GM20000 (cell line): Measurements from ENCODE around the gene TRIM22.

ENCODE experiments used
- DNase-seq: peaks from one replicate; pipeline ENCODE4 v3.0.0; 2012; ENCODE audit warnings: low spot score
- CTCF ChIP-seq: IDR thresholded peaks from 2 replicates; pipeline ENCODE4 v1.5.1; 2012; ENCODE audit warnings: mild to moderate bottlenecking, control low read depth; ENCODE audit errors: extremely low read depth, missing control alignments

TRIM22 gene

GRCh38 chr11:5726351-5726750 lies 36.8 kb downstream of the TRIM22 start:
- DNase-seq = no peak
- TF ChIP-seq CTCF = no peak

DNA sequence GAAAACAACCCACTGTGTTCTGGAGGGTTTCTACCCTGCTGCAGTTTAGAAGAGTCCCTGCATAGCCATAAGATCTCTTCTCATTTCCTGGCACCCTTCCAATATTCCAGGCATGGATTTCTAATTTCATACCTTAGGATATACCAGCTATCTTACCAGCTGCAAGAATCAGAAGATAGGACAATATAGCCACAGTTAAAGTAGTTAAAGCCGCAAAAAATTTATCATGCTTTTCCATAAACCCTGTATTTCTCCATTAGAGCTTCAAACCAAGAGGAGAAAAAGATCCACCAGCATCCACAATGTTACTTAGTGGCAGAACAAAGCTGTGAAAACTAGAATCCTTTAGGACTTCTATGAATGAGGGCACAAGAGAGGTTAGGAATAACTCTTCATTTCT lies 38.1 kb downstream of the TRIM22 start:
- TF ChIP-seq CTCF = no peak
- no peak for DNase-seq

- no peak for DNase-seq
- TF ChIP-seq CTCF = no peak
These were observed 46.8 kb downstream of the TRIM22 start, which contains the start of gene OR56B1 for GRCh38 chr11:5736396-5736795. Gene OR56B1, plus strand, starts transcription at chr11:5736448. Its CDS starts 69 bp downstream, at chr11:5736517.

GRCh38 chr11:5737091-5737490 lies 47.5 kb downstream of the TRIM22 start:
- DNase-seq = no peak
- no peak for TF ChIP-seq CTCF

DNA sequence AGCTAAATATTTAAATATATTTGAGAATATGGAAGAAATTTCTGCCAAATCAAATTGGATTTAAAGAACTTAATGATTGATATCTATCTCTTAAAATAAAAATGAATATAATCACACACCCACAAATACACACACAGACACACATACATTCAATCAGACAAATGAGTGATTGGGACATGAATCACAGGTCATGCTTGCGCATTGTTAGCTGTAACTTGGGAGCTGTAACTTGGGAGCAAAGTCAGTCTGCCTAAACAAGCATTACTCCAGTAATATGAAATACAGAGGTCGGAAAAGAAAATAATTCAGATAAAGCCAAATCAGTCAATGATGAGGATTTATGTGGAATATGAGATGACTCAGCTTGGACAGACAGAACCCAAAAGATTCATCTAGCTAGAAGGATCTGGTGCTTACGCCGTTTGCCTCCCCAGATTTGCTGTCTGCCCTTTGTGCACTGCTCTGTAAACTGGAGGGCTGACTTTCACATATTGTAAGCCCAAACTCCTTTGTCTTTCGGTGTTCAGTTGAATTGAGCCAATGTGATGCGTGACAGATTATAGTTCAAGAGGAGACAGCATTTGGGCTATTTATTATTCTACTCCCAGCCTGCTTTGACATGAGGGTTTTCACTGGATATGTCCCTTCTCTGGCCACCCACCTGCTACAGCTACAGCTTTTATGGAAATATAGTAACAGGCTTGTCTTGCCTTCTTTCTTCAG lies 48.2 kb downstream of the TRIM22 start:
- TF ChIP-seq CTCF = no peak
- DNase-seq = no peak

DNA sequence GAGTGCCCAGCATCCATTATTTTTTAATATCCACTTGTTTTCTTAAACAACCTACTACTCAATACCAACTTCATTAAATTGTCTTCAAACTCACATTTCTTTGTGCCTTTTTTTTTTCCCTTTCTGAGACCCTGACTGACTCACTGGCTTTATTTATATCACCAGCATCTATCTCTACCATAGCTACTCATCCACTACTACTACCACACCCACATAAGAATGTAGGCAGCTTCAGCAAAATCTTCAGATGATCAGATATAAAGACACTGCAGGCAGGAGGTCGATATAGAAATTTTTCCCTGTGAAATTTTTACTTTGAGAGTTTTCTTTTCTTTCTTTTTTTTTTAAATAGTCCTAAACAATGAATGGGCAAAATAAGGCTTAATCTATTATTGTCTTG lies 48.8 kb downstream of the TRIM22 start:
- TF ChIP-seq CTCF = no peak
- DNase-seq = no peak

- no peak for DNase-seq
- TF ChIP-seq CTCF = no peak
These were observed 57.0 kb downstream of the TRIM22 start for GRCh38 chr11:5746614-5747013.
